Glutamatergic neuron (in vitro differentiated cells): ENCODE results near the gene DDX10. TPM values are rescaled to one million over a fixed set of nuclear protein-coding genes. Genes with fewer than 3 reads are reported as not detected.

ENCODE experiments used
- DNase-seq: peaks from one replicate; pipeline ENCODE4 v3.0.0; 2022
- H3K27ac Mint-ChIP-seq: one replicate; pipeline ENCODE4 v1.8.0; 2020; ENCODE audit warnings: mild to moderate bottlenecking, mixed read lengths, inconsistent platforms; ENCODE audit not compliant: unreplicated experiment
- H3K27me3 Mint-ChIP-seq: one replicate; pipeline ENCODE4 v1.8.0; 2020; ENCODE audit warnings: mild to moderate bottlenecking, moderate library complexity, mixed read lengths, inconsistent platforms; ENCODE audit not compliant: unreplicated experiment
- H3K36me3 Mint-ChIP-seq: one replicate; pipeline ENCODE4 v1.8.0; 2020; ENCODE audit warnings: mild to moderate bottlenecking, mixed read lengths, inconsistent platforms; ENCODE audit not compliant: unreplicated experiment
- H3K4me1 Mint-ChIP-seq: one replicate; pipeline ENCODE4 v1.8.0; 2020; ENCODE audit warnings: mild to moderate bottlenecking, low read depth, mixed read lengths, inconsistent platforms; ENCODE audit not compliant: unreplicated experiment
- H3K4me3 Mint-ChIP-seq: one replicate; pipeline ENCODE4 v1.8.0; 2020; ENCODE audit warnings: mild to moderate bottlenecking, mixed read lengths, inconsistent platforms; ENCODE audit not compliant: unreplicated experiment
- H3K9me3 Mint-ChIP-seq: one replicate; pipeline ENCODE4 v1.8.0; 2020; ENCODE audit warnings: mild to moderate bottlenecking, moderate library complexity, mixed read lengths, inconsistent platforms; ENCODE audit not compliant: unreplicated experiment
- CTCF ChIP-seq: fragments of 200-600 bp; sonication (generic); IDR thresholded peaks from one replicate; pipeline ENCODE4 v1.5.0; 2021; ENCODE audit not compliant: partially characterized antibody, unreplicated experiment
- total RNA-seq: library from RNA; stranded (reverse); fragmentation: NEBNext Ultra II Directional; extraction: Animal tissue kit (Norgen Biotek cat#: 25700); gene quantifications from one replicate; pipeline ENCODE4 v1.2.1, GENCODE V29; 2021; ENCODE audit not compliant: unreplicated experiment

Gene DDX10
- total RNA-seq, 1 donor from 2014 or later: 18.8 TPM

GRCh38 chr11:108882211-108882831, 217.5 kb downstream of the DDX10 start:
- Mint-ChIP-seq H3K36me3 (no peaks in the 10 kb centered on the region), H3K4me1 (peaks cover 2% of the 10 kb centered on the region), H3K27me3 (no peaks in the 10 kb centered on the region), H3K9me3 (no peaks in the 10 kb centered on the region), H3K27ac (no peak overlapping the region), H3K4me3 (no peak overlapping the region)
- TF ChIP-seq CTCF: no peak
- no peak for DNase-seq

GRCh38 chr11:108886005-108886659, 221.3 kb downstream of the DDX10 start:
- Mint-ChIP-seq H3K36me3 (no peaks in the 10 kb centered on the region), H3K9me3 (no peaks in the 10 kb centered on the region), H3K4me1 (peaks cover 5% of the 10 kb centered on the region), H3K27me3 (no peaks in the 10 kb centered on the region), H3K27ac (no peak overlapping the region), H3K4me3 (no peak overlapping the region)
- no peak for TF ChIP-seq CTCF
- DNase-seq: no peak

DNA sequence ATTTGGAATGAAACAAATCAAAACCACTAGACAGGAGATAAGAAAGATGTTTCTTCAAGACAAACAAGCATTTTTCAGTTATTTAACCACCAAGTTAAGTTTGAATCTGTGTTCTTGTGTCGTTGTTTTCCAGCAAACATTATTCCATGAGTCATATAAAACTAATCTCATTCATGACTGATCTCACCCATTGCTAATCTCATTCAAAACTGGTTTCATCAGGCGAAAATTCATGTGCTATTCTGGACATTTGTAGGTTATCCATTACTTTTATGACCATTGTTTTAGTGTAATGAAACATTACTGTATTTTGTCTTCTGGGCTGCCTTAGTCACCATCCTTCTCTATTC, 221.8 kb downstream of the DDX10 start:
- no peaks in the 10 kb centered on the region for H3K27me3 Mint-ChIP-seq
- H3K9me3 Mint-ChIP-seq: no peaks in the 10 kb centered on the region
- H3K4me1 Mint-ChIP-seq: peaks cover 8% of the 10 kb centered on the region
- no peak overlapping the region for H3K4me3 Mint-ChIP-seq
- H3K36me3 Mint-ChIP-seq: no peaks in the 10 kb centered on the region
- no peak for DNase-seq
- TF ChIP-seq CTCF: no peak
- no peak overlapping the region for H3K27ac Mint-ChIP-seq

GRCh38 chr11:108887436-108888238, 222.8 kb downstream of the DDX10 start:
- peaks cover 13% of the 10 kb centered on the region for H3K4me1 Mint-ChIP-seq
- no peaks in the 10 kb centered on the region for H3K9me3 Mint-ChIP-seq
- H3K4me3 Mint-ChIP-seq: no peak overlapping the region
- no peak for TF ChIP-seq CTCF
- H3K36me3 Mint-ChIP-seq: no peaks in the 10 kb centered on the region
- DNase-seq: no peak
- no peak overlapping the region for H3K27ac Mint-ChIP-seq
- H3K27me3 Mint-ChIP-seq: no peaks in the 10 kb centered on the region
